AG04449 (cell line): Measurements from ENCODE around the gene NLGN1.

Experiments used
- CTCF ChIA-PET: fragments of 350-600 bp; formaldehyde crosslinking; extraction: SDS; loops from one replicate; lab custom pipeline; 2021; ENCODE audit warnings: antibody characterized with exemption; lab: Yijun Ruan, JAX
- POLR2A ChIA-PET: fragments of 400-600, 350-600 bp; formaldehyde crosslinking; extraction: SDS; loops from one replicate; lab custom pipeline; 2020; ENCODE audit warnings: antibody characterized with exemption, inconsistent platforms; lab: Yijun Ruan, JAX
- DNase-seq: peaks from one replicate; pipeline ENCODE4 v3.0.0-alpha.2; 2010; ENCODE audit warnings: low read depth, low spot score
- H3K4me3 ChIP-seq: 2 replicates; pipeline ENCODE4 v1.5.1; 2011; ENCODE audit warnings: low read depth, mild to moderate bottlenecking, control low read depth, low read length
- TF ChIP-seq, protein P1 (sequence below): IDR thresholded peaks from one replicate; pipeline ENCODE4 v1.5.1; 2011; ENCODE audit warnings: mild to moderate bottlenecking, moderate library complexity, low read length, control low read depth, inconsistent platforms; ENCODE audit not compliant: insufficient read depth; ENCODE audit errors: missing control alignments

NLGN1 gene

GRCh38 chr3:174232658-174233429 lies 835.3 kb downstream of the NLGN1 start:
- CTCF ChIA-PET, result no interaction called here
- TF ChIP-seq, protein P1, sequence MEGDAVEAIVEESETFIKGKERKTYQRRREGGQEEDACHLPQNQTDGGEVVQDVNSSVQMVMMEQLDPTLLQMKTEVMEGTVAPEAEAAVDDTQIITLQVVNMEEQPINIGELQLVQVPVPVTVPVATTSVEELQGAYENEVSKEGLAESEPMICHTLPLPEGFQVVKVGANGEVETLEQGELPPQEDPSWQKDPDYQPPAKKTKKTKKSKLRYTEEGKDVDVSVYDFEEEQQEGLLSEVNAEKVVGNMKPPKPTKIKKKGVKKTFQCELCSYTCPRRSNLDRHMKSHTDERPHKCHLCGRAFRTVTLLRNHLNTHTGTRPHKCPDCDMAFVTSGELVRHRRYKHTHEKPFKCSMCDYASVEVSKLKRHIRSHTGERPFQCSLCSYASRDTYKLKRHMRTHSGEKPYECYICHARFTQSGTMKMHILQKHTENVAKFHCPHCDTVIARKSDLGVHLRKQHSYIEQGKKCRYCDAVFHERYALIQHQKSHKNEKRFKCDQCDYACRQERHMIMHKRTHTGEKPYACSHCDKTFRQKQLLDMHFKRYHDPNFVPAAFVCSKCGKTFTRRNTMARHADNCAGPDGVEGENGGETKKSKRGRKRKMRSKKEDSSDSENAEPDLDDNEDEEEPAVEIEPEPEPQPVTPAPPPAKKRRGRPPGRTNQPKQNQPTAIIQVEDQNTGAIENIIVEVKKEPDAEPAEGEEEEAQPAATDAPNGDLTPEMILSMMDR, result no peak
- no peak for DNase-seq
- H3K4me3 ChIP-seq, result no peak overlapping the region
- POLR2A ChIA-PET, result no interaction called here

GRCh38 chr3:174233511-174233910 lies 836.0 kb downstream of the NLGN1 start:
- CTCF ChIA-PET, result no interaction called here
- TF ChIP-seq, protein P1, result no peak
- POLR2A ChIA-PET, result no interaction called here

GRCh38 chr3:174242311-174243041 lies 844.9 kb downstream of the NLGN1 start:
- CTCF ChIA-PET, result no interaction called here
- no peak overlapping the region for H3K4me3 ChIP-seq
- TF ChIP-seq, protein P1, result no peak
- POLR2A ChIA-PET, result no interaction called here
- DNase-seq, result no peak

More at GRCh38 chr3:174233511-174233910, 836.0 kb downstream of the NLGN1 start:
- no peak for DNase-seq
- no peak overlapping the region for H3K4me3 ChIP-seq

DNA sequence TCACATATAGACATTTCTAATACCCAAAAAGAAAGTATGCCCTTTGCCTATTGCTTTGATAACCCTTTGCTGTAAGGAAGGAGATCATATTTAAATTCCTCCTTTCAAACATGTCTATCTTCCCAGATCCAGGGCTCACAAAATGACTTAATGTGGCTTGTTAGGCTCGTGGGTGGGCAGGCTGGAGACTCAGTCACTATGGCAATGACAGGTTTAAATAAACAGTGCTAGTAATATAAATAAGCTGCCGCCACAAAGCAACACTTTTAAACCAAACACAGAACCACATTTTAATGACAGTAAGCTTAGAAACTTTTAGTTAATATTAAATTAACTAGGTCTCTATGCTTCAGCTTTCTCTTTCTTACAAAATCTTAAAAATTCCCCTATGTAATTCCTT lies 845.6 kb downstream of the NLGN1 start:
- no peak for DNase-seq
- ChIA-PET POLR2A (no interaction called here), CTCF (no interaction called here)
- H3K4me3 ChIP-seq, result no peak overlapping the region
- TF ChIP-seq, protein P1, result no peak

DNA sequence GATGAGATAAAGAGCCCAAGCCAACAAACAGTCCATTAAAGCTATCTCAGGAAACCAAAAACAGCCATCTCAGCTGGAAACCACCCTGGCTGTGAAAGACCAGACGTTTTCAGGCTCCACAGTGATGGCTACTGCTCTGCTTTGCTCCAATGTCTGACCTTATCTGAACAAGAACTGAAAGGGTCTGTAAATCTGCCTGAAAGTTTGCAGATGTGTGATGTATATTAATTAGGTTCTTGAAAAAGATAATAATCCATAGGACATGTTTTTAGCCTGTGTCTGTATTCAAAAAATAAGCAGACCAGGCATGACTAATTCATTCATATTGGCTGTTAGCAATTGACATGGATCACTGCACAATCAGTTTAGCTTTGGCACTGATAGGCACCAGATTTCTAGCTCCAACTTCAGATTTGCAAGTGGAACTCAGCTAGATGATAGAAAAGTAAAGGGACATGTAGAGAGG lies 850.2 kb downstream of the NLGN1 start:
- ChIA-PET CTCF (no interaction called here), POLR2A (no interaction called here)

More for the DNA sequence above, 850.2 kb downstream of the NLGN1 start:
- TF ChIP-seq, protein P1, result no peak
- H3K4me3 ChIP-seq, result no peak overlapping the region
- no peak for DNase-seq
